Measurements from ENCODE around the gene SSUH2. TPM values are rescaled to one million over a fixed set of nuclear protein-coding genes. Genes with fewer than 3 reads are reported as not detected.

The SSUH2 gene
- total and polyA plus RNA-seq, 2 experiments from 2014 or later = 0.73 to 2.3 TPM

DNA sequence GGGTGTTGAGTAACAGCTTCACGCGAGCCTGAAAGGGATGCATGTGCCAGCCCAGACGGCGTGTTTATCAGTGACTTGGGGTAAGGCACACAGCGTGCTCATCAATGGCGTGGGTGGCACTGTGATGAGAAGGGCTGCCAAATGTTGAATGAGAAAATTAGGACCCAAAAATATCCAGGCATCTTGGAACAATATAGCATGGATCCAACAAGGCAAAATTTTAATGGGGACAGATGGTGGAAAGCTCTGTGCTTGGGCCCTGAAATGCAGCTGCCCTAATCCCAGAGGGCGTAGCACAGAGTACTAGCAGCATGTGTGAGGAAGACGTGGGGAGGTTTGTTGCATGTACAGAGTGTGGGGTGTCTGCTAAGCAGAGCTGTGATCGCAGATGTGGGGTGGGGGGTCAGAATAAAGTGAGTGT, 48.9 kb downstream of the SSUH2 start (continued):
- TF ChIP-seq, protein P1, sequence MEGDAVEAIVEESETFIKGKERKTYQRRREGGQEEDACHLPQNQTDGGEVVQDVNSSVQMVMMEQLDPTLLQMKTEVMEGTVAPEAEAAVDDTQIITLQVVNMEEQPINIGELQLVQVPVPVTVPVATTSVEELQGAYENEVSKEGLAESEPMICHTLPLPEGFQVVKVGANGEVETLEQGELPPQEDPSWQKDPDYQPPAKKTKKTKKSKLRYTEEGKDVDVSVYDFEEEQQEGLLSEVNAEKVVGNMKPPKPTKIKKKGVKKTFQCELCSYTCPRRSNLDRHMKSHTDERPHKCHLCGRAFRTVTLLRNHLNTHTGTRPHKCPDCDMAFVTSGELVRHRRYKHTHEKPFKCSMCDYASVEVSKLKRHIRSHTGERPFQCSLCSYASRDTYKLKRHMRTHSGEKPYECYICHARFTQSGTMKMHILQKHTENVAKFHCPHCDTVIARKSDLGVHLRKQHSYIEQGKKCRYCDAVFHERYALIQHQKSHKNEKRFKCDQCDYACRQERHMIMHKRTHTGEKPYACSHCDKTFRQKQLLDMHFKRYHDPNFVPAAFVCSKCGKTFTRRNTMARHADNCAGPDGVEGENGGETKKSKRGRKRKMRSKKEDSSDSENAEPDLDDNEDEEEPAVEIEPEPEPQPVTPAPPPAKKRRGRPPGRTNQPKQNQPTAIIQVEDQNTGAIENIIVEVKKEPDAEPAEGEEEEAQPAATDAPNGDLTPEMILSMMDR (conservative IDR thresholded peaks at IDR 0.05; ENCODE audit: low read depth in 2 of 2) = no peak
- TF ChIP-seq, protein P2, sequence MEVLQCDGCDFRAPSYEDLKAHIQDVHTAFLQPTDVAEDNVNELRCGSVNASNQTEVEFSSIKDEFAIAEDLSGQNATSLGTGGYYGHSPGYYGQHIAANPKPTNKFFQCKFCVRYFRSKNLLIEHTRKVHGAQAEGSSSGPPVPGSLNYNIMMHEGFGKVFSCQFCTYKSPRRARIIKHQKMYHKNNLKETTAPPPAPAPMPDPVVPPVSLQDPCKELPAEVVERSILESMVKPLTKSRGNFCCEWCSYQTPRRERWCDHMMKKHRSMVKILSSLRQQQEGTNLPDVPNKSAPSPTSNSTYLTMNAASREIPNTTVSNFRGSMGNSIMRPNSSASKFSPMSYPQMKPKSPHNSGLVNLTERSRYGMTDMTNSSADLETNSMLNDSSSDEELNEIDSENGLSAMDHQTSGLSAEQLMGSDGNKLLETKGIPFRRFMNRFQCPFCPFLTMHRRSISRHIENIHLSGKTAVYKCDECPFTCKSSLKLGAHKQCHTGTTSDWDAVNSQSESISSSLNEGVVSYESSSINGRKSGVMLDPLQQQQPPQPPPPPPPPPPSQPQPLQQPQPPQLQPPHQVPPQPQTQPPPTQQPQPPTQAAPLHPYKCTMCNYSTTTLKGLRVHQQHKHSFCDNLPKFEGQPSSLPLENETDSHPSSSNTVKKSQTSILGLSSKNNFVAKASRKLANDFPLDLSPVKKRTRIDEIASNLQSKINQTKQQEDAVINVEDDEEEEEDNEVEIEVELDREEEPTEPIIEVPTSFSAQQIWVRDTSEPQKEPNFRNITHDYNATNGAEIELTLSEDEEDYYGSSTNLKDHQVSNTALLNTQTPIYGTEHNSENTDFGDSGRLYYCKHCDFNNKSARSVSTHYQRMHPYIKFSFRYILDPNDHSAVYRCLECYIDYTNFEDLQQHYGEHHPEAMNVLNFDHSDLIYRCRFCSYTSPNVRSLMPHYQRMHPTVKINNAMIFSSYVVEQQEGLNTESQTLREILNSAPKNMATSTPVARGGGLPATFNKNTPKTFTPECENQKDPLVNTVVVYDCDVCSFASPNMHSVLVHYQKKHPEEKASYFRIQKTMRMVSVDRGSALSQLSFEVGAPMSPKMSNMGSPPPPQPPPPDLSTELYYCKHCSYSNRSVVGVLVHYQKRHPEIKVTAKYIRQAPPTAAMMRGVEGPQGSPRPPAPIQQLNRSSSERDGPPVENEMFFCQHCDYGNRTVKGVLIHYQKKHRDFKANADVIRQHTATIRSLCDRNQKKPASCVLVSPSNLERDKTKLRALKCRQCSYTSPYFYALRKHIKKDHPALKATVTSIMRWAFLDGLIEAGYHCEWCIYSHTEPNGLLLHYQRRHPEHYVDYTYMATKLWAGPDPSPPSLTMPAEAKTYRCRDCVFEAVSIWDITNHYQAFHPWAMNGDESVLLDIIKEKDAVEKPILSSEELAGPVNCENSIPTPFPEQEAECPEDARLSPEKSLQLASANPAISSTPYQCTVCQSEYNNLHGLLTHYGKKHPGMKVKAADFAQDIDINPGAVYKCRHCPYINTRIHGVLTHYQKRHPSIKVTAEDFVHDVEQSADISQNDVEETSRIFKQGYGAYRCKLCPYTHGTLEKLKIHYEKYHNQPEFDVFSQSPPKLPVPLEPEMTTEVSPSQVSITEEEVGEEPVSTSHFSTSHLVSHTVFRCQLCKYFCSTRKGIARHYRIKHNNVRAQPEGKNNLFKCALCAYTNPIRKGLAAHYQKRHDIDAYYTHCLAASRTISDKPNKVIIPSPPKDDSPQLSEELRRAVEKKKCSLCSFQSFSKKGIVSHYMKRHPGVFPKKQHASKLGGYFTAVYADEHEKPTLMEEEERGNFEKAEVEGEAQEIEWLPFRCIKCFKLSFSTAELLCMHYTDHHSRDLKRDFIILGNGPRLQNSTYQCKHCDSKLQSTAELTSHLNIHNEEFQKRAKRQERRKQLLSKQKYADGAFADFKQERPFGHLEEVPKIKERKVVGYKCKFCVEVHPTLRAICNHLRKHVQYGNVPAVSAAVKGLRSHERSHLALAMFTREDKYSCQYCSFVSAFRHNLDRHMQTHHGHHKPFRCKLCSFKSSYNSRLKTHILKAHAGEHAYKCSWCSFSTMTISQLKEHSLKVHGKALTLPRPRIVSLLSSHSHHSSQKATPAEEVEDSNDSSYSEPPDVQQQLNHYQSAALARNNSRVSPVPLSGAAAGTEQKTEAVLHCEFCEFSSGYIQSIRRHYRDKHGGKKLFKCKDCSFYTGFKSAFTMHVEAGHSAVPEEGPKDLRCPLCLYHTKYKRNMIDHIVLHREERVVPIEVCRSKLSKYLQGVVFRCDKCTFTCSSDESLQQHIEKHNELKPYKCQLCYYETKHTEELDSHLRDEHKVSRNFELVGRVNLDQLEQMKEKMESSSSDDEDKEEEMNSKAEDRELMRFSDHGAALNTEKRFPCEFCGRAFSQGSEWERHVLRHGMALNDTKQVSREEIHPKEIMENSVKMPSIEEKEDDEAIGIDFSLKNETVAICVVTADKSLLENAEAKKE (CRISPR knock-in tag; IDR thresholded peaks at IDR 0.05) = no peak
- TF ChIP-seq ZNF114 (CRISPR knock-in tag; IDR thresholded peaks at IDR 0.05) (no peak), JUNB (IDR thresholded peaks at IDR 0.05; ENCODE audit: unreplicated experiment) (no peak)

DNA sequence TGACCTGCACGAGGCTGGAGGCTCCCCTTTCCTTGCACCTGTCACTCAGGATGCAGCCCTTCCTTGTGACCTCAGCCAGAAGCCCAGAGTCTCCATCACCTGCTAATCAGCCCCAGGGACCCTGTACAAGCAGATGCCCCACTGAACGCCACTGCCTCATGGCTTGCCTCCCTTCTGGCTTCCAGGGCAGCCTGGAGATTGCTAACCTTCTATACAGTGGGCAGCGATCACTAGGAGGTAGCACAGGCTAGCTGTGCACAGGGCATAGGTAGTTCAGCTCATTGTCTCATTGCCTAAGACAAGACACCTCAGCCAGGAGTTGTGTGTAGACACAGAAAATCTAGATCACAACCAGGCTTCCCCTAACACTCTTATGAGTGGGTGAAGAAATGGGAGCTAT, 49.3 kb downstream of the SSUH2 start:
- Histone ChIP-seq H3K4me1 (ENCODE audit: insufficient read depth) (no peaks in the 10 kb centered on the region), H4K20me1 (replicated peaks; ENCODE audit: insufficient read depth) (no peaks in the 10 kb centered on the region), H3K9me2 (ENCODE audit: insufficient read depth) (no peaks in the 10 kb centered on the region), H3K79me2 (replicated peaks; ENCODE audit: insufficient read depth) (no peaks in the 10 kb centered on the region), H3K4me3 (no peak overlapping the region), H3K36me3 (ENCODE audit: insufficient read depth) (no peaks in the 10 kb centered on the region), H3K27me3 (ENCODE audit: insufficient read depth) (no peaks in the 10 kb centered on the region), H3K4me2 (no peak overlapping the region), H3K27ac (ENCODE audit: low read depth) (no peak overlapping the region), H2AFZ (no peak overlapping the region), H3F3A (replicated peaks; ENCODE audit: low read depth) (no peaks in the 10 kb centered on the region)
- no peak overlapping the region for H3K4me3 Mint-ChIP-seq
- H3K9me3 Mint-ChIP-seq = no peaks in the 10 kb centered on the region
- H3K4me1 Mint-ChIP-seq = no peaks in the 10 kb centered on the region
- no peak for DNase-seq (ENCODE audit: low spot score)
- no peak overlapping the region for H3K27ac Mint-ChIP-seq
- no peaks in the 10 kb centered on the region for H3K36me3 Mint-ChIP-seq (ENCODE audit: low read depth)
- ATAC-seq = no peak
- H3K27me3 Mint-ChIP-seq (ENCODE audit: insufficient read depth, low read depth, poor library complexity) = no peaks in the 10 kb centered on the region
- no peak for TF ChIP-seq CREB1 (CRISPR knock-in tag; IDR thresholded peaks at IDR 0.05; ENCODE audit: low read depth)
- TF ChIP-seq STAT1 (IDR thresholded peaks at IDR 0.05; ENCODE audit: unreplicated experiment) = no peak
- TF ChIP-seq ZNF114 (CRISPR knock-in tag; IDR thresholded peaks at IDR 0.05) = no peak
- TF ChIP-seq, protein P3, sequence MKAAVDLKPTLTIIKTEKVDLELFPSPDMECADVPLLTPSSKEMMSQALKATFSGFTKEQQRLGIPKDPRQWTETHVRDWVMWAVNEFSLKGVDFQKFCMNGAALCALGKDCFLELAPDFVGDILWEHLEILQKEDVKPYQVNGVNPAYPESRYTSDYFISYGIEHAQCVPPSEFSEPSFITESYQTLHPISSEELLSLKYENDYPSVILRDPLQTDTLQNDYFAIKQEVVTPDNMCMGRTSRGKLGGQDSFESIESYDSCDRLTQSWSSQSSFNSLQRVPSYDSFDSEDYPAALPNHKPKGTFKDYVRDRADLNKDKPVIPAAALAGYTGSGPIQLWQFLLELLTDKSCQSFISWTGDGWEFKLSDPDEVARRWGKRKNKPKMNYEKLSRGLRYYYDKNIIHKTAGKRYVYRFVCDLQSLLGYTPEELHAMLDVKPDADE (IDR thresholded peaks at IDR 0.05) = no peak
- TF ChIP-seq, protein P1 (conservative IDR thresholded peaks at IDR 0.05; ENCODE audit: low read depth in 2 of 2) = no peak
- no peak for TF ChIP-seq JUNB (IDR thresholded peaks at IDR 0.05; ENCODE audit: unreplicated experiment)
- TF ChIP-seq POLR2AphosphoS5 (IDR thresholded peaks at IDR 0.05; ENCODE audit: low read depth) = no peak
- TF ChIP-seq, protein P4, sequence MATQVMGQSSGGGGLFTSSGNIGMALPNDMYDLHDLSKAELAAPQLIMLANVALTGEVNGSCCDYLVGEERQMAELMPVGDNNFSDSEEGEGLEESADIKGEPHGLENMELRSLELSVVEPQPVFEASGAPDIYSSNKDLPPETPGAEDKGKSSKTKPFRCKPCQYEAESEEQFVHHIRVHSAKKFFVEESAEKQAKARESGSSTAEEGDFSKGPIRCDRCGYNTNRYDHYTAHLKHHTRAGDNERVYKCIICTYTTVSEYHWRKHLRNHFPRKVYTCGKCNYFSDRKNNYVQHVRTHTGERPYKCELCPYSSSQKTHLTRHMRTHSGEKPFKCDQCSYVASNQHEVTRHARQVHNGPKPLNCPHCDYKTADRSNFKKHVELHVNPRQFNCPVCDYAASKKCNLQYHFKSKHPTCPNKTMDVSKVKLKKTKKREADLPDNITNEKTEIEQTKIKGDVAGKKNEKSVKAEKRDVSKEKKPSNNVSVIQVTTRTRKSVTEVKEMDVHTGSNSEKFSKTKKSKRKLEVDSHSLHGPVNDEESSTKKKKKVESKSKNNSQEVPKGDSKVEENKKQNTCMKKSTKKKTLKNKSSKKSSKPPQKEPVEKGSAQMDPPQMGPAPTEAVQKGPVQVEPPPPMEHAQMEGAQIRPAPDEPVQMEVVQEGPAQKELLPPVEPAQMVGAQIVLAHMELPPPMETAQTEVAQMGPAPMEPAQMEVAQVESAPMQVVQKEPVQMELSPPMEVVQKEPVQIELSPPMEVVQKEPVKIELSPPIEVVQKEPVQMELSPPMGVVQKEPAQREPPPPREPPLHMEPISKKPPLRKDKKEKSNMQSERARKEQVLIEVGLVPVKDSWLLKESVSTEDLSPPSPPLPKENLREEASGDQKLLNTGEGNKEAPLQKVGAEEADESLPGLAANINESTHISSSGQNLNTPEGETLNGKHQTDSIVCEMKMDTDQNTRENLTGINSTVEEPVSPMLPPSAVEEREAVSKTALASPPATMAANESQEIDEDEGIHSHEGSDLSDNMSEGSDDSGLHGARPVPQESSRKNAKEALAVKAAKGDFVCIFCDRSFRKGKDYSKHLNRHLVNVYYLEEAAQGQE (IDR thresholded peaks at IDR 0.05; ENCODE audit: unreplicated experiment) = no peak
- TF ChIP-seq EZH2phosphoT487 (IDR thresholded peaks at IDR 0.05; ENCODE audit: unreplicated experiment) = no peak
